Fibroblast of lung (primary cell): Measurements from ENCODE around the gene UNC13B.

Experiments
- CTCF ChIP-seq, 2 donors: IDR thresholded peaks in 1 of 2; conservative IDR thresholded peaks in 1 of 2; 1 replicate in 1 of 2; 2 replicates in 1 of 2; pipeline ENCODE4 v1.5.1; 2011 to 2012; ENCODE audit warnings: low read length in 2 of 2, control low read depth in 1 of 2, inconsistent platforms in 1 of 2, low read depth in 1 of 2, mild to moderate bottlenecking in 1 of 2
- EZH2 ChIP-seq: IDR thresholded peaks from 2 replicates; pipeline ENCODE4 v1.5.1; 2012; ENCODE audit warnings: low read length, control low read depth, mild to moderate bottlenecking; ENCODE audit errors: missing control alignments

DNA sequence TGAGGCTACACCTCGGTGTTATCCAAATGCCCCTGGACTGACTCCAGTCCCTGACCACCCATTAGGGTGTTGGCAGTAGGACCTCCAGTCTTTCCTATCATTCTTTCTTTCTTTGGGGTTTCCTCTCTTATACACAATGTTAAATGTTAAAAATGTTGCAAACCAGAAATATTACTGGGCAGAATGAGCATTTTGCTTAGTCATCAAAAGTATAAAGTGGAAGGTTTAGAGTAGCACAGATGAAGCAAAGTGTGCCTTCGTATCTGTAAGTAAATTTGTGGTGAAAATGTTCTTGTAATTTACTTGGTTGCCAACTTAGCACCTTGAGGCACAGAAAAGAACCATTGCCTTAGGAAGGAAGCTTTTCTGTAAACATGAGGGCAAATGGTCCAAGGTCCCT is 21.7 kb upstream of the UNC13B start:
- TF ChIP-seq CTCF (conservative IDR thresholded peaks at IDR 0.05 in 1 of 2, IDR thresholded peaks at IDR 0.05 in 1 of 2; ENCODE audit: low read depth in 1 of 2, low read length in 2 of 2) (no peak), EZH2 (no peak)
